COR-L47 (cell line): ENCODE data around the gene COMMD6.

Source experiments
- DNase-seq: peaks from one replicate; lab custom pipeline; 2025; lab: John Stamatoyannopoulos, UW

The COMMD6 gene

DNA sequence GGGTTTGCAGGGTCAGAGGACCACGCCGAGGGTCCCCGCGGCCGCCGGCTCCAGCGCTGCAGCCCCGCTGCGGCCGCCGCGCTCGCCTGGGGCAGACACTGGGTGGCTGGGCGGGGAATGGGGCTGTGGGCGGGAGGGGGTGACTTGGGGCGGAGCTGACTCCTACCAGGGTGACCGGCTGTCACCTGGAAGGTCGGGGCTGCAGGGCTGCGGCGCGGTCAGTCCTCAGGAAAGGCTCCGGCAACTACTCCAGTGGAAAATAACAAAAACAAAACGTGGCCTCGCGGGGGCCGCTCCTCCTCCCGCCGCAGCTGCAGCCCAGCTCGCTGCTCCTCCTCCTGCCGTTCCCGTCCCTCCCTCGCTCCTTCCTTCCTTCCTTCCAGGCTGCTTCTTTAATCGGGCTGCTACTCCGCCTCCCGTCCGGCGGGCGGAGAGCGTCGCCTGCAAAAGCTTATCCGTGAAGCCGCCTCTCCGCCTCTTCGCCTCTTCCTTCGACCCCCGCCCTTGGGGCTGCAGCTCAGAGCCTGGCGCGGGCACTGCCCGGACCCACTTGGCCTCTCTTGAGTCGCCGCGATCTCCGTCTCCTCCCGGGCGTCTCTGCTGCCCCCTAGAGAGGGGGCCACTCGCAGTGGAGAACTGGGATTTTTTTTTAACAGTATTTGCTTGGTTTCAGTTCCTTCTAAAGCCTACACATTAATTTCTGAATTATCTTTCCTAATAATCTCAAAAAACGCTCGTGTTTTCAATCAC, 55.4 kb downstream of the COMMD6 start, which contains the start of gene TBC1D4:
Gene TBC1D4 (minus strand): TSS at position 100 of the 750 bp plus-strand sequence. CDS start 402 bp downstream, outside the sequence.
- DNase-seq, result peak; percentile 82

DNA sequence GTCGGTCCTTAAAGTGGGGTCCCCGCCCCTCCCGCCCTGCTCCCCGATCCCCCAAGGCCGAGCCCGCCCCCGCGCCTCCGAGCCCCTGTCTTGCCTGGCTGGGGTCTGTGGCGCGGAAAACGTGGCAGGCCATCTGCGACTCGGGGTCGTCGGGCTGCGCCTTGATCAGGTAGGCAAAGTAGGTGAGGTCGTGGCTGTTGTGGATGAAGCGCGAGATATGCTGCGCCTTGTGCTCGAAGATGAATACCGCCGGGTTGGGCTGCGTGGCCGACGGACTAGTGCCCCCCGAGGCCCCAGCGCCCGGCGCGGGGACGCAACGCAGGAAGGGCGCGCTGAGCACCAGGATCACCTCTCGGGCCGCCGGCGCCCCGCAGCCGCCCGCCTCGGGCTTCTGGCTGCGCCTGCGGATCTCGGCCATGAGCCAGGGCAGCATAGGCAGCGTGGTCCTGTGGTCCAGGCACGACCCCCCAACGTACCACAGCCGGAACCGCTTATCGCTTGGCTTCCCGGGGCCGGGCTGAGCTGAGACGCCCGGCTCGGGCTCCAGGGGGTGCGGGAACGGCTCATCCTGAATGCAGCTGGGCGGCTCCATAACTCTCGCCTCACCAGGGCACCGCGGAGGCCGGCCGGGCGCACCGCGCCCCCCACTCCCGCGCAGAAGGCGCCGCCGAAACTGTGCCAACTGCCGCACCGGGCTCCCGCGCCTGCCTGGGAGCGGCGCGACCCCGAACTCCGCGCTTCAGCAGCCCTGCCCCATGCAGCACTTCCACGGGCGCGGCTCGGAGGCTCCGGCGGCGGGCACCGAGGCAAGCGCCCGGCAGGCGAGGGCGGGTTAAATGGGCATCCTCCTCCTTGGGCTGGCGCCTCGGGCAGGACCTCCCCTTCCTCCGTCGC, 56.2 kb downstream of the COMMD6 start:
- DNase-seq, result peak; percentile 51

DNA sequence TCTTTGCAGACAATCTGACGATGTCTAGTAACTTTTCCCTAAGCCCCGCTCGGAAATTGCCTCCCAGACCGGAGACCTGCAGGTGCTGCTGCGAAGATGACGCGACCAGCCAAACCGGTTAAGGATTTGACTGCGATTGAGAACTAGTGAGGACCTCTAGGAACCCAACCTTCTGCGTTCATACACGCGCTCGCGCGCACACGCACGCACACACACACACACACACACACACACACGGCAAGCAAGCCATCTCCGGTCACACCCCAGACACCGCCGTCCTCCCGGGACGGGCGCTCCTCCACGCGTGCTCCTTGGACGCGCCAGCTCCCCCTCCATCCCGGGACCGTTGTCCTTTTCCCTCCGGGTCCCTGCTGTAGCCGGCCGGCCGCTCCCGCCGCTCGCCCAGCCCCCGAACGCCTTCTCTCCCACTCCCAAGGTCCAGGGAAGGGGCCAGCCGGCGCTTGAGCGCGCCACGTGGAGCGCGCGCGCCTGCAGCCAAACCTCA, 56.9 kb downstream of the COMMD6 start:
- DNase-seq, result peak; percentile 74

DNA sequence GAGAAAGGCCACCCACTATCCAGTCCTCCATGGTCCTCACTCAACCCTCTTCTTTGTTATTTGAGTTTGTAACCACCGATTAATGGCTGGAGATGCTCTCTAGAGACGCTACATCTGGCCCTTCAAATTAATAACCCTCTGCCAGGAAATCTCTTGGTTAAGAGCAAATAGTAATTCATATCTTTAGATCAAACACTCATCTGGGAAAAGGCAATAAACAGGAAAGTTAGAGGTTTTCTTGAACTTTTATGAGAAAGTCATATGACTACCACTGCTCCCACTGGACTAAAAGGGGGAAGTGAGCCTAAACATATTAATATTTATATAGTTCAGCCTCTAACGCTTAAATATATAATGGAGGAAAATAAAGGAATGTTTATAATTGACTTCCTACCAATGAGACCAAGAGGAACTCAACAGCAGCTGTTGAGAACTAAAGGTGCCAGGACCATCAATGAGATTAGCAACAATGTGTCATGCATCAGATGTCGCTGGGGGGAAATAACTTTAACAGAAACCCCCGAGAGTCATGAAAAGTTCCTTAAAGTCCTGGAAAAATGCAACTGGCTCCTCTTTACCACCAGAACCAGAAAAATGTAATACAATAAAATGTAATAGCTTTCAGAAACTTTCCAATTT, 58.4 kb downstream of the COMMD6 start:
- DNase-seq, result no peak

DNA sequence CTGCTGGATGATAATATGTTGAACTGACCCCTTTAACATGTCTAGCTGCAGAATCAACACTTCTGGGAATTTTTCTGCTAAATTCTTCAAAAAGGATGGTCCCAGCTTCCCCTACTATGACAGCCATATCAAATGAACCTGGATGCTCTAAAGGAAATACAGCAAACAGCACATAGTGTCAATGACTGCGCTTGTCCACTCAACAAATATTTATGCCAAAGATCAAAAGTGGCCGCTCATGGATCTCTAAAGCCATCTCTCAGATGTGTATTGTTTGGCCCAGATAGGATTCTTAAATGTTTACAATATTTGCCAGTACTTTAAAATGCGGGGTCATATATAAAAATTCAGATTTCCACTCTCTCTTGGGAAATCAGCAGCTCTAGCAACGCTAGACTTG, 59.0 kb downstream of the COMMD6 start:
- no peak for DNase-seq
